Thyroid gland (tissue), 4 donors: Measurements from ENCODE around the gene VOPP1. TPM values are rescaled to one million over a fixed set of nuclear protein-coding genes. Genes with fewer than 3 reads are reported as not detected.

Experiments
- DNase-seq, 2 donors: peaks; one replicate each; pipeline ENCODE4 v3.0.0-alpha.2; 2019
- H3K27ac ChIP-seq, 3 donors: fragments of 200-600 bp; sonication (generic); 1 replicate in 2 of 3; 2 replicates in 1 of 3; pipeline ENCODE4 v1.5.1; 2016 to 2019; ENCODE audit warnings: mild to moderate bottlenecking in 1 of 3, moderate library complexity in 1 of 3
- H3K27me3 ChIP-seq: fragments of 200-600 bp; sonication (generic); one replicate; pipeline ENCODE4 v1.5.1; 2019
- H3K36me3 ChIP-seq, 2 donors: fragments of 200-600 bp; sonication (generic); one replicate each; pipeline ENCODE4 v1.5.1; 2016 to 2019
- H3K4me1 ChIP-seq, 2 donors: fragments of 200-600 bp; sonication (generic); one replicate each; pipeline ENCODE4 v1.5.1; 2017 to 2019
- H3K4me3 ChIP-seq, 3 donors: fragments of 200-600 bp; sonication (generic); replicated peaks in 1 of 3; 1 replicate in 2 of 3; 2 replicates in 1 of 3; pipeline ENCODE4 v1.5.1; 2016; ENCODE audit warnings: mild to moderate bottlenecking in 1 of 3
- H3K9me3 ChIP-seq: fragments of 200-600 bp; sonication (generic); one replicate; pipeline ENCODE4 v1.5.1; 2017
- POLR2A ChIP-seq, 2 donors: fragments of 450-650 bp; IDR thresholded peaks; one replicate each; pipeline ENCODE4 v1.6.1; 2017; ENCODE audit warnings: antibody characterized with exemption in 2 of 2, mild to moderate bottlenecking in 2 of 2, moderate library complexity in 1 of 2
- WGBS, 2 donors: methylation state at CpG; one replicate each; pipeline ENCODE4 v1.1.5; 2017; 5-methylcytosine and 5-hydroxymethylcytosine counted together
- intact Hi-C: fragments of 100-400 bp; cut with DNase I; formaldehyde crosslinking; loops from one replicate; pipeline ENCODE4 v1.15.1; 2023
- total RNA-seq, 4 donors: library from RNA; depleted of rRNA; stranded (reverse); fragments of >200 nt; gene quantifications; one replicate each; pipeline ENCODE4 v1.2.3, GENCODE V29; 2016
- TF ChIP-seq, protein P1 (sequence below), 6 experiments: fragments of 200-600 bp in 3 of 6; fragments of 450-650 bp in 3 of 6; sonication (generic) in 3 of 6; IDR thresholded peaks; one replicate each; pipeline ENCODE4 v1.5.1; 2016 to 2019; ENCODE audit warnings: antibody characterized with exemption in 6 of 6, mild to moderate bottlenecking in 2 of 6, inconsistent platforms in 1 of 6, moderate library complexity in 1 of 6

Gene VOPP1
- total RNA-seq, 4 donors from 2014 or later, result 42.6 to 58.0 (median 46.2) TPM

DNA sequence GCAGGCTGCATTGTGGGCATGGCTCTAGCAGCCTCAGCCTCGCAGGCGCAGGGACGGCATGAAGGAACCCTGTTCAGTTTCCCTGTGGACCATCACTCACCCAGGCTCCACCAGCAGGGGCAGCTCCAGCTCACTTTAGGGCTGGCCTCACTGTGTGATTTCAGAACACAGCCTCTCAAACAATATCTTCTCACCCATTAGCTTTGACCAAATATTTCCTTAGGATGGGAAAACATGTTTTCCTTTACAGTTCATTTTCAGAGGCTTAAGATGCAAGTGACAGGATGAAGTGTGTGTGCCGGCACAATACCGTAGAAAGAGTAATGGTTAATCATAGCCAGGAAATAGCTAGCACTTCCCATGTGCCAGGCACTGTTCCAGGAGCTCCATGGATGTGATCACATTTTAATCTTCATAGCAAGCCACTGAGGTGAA lies 149.0 kb downstream of the VOPP1 start:
- Histone ChIP-seq H3K4me3 (no peak overlapping the region), H3K9me3 (no peaks in the 10 kb centered on the region), H3K4me1 (peaks cover 6 to 11% of the 10 kb centered on the region in 2 donors), H3K27me3 (no peaks in the 10 kb centered on the region), H3K27ac (no peak overlapping the region), H3K36me3 (no peaks in the 10 kb centered on the region)
- intact Hi-C loops, result no loop called here
- WGBS, 2 donors, result 60 to 78% methylated on average over 5 of the region's 5 CpGs
- no peak for DNase-seq
- TF ChIP-seq POLR2A (IDR thresholded peaks at IDR 0.05), result no peak
- TF ChIP-seq, protein P1, sequence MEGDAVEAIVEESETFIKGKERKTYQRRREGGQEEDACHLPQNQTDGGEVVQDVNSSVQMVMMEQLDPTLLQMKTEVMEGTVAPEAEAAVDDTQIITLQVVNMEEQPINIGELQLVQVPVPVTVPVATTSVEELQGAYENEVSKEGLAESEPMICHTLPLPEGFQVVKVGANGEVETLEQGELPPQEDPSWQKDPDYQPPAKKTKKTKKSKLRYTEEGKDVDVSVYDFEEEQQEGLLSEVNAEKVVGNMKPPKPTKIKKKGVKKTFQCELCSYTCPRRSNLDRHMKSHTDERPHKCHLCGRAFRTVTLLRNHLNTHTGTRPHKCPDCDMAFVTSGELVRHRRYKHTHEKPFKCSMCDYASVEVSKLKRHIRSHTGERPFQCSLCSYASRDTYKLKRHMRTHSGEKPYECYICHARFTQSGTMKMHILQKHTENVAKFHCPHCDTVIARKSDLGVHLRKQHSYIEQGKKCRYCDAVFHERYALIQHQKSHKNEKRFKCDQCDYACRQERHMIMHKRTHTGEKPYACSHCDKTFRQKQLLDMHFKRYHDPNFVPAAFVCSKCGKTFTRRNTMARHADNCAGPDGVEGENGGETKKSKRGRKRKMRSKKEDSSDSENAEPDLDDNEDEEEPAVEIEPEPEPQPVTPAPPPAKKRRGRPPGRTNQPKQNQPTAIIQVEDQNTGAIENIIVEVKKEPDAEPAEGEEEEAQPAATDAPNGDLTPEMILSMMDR (IDR thresholded peaks at IDR 0.05), result no peak

Other genes with a start within 250 kb of the VOPP1 start
- gene LANCL2, start 207.2 kb downstream of the VOPP1 start, total RNA-seq, result 10 to 100 TPM; 14.5 to 32.5 (median 24.3) TPM